HepG2 (cell line): ENCODE data around the gene PROX1. TPM values are rescaled to one million over a fixed set of nuclear protein-coding genes. Genes with fewer than 3 reads are reported as not detected.

ENCODE experiments used
- CEBPB ChIP-seq: IDR thresholded peaks from 2 replicates; pipeline ENCODE4 v1.6.1; 2011; ENCODE audit warnings: low read depth, low read length, improper control_type of control experiment, borderline replicate concordance
- FOXJ3 ChIP-seq: sonication (generic); formaldehyde crosslinking; IDR thresholded peaks from 2 replicates; pipeline ENCODE4 v1.4.0; 2020; ENCODE audit warnings: missing genetic modification reagents, mild to moderate bottlenecking, borderline replicate concordance
- FOXK1 ChIP-seq: sonication (generic); formaldehyde crosslinking; IDR thresholded peaks from 2 replicates; pipeline ENCODE4 v1.4.0; 2020; ENCODE audit warnings: low read depth, missing genetic modification reagents, borderline replicate concordance
- KAT2B ChIP-seq: fragments of 150-350 bp; IDR thresholded peaks from 2 replicates; pipeline ENCODE4 v1.6.1; 2014; ENCODE audit warnings: low read depth, low read length, borderline replicate concordance
- MAX ChIP-seq: IDR thresholded peaks from 2 replicates; pipeline ENCODE4 v1.6.1; 2012; ENCODE audit warnings: inconsistent platforms
- MXD3 ChIP-seq: IDR thresholded peaks from 2 replicates; pipeline ENCODE4 v1.6.1; 2016; ENCODE audit warnings: mild to moderate bottlenecking, missing biosample characterization, missing genetic modification reagents
- RFXAP ChIP-seq: sonication (generic); formaldehyde crosslinking; IDR thresholded peaks from 2 replicates; pipeline ENCODE4 v1.4.0; 2020; ENCODE audit warnings: missing genetic modification reagents, borderline replicate concordance
- RXRA ChIP-seq: sonication (generic); formaldehyde crosslinking; IDR thresholded peaks from 2 replicates; pipeline ENCODE4 v1.5.1; 2020; ENCODE audit warnings: missing genetic modification reagents
- SNAPC5 ChIP-seq: sonication (generic); formaldehyde crosslinking; IDR thresholded peaks from 2 replicates; pipeline ENCODE4 v1.8.1; 2023; ENCODE audit warnings: mild to moderate bottlenecking, missing genetic modification reagents, borderline replicate concordance
- ZBTB21 ChIP-seq: sonication (generic); formaldehyde crosslinking; IDR thresholded peaks from 2 replicates; pipeline ENCODE4 v1.4.0; 2020; ENCODE audit warnings: missing genetic modification reagents
- ZBTB39 ChIP-seq: sonication (generic); formaldehyde crosslinking; IDR thresholded peaks from 2 replicates; pipeline ENCODE4 v1.5.0; 2020; ENCODE audit warnings: missing genetic modification reagents
- ZNF121 ChIP-seq: sonication (generic); formaldehyde crosslinking; IDR thresholded peaks from 2 replicates; pipeline ENCODE4 v1.5.0; 2020; ENCODE audit warnings: mild to moderate bottlenecking, missing genetic modification reagents
- ZNF281 ChIP-seq: sonication (generic); formaldehyde crosslinking; IDR thresholded peaks from 2 replicates; pipeline ENCODE4 v1.4.0; 2020; ENCODE audit warnings: missing genetic modification reagents, borderline replicate concordance
- ZNF282 ChIP-seq: fragments of 450-650 bp; IDR thresholded peaks from 2 replicates; pipeline ENCODE4 v1.6.1; 2018; ENCODE audit not compliant: partially characterized antibody
- ZNF567 ChIP-seq: sonication (generic); formaldehyde crosslinking; IDR thresholded peaks from 2 replicates; pipeline ENCODE4 v1.8.1; 2023; ENCODE audit warnings: mild to moderate bottlenecking, missing genetic modification reagents, borderline replicate concordance
- ZNF619 ChIP-seq: sonication (generic); formaldehyde crosslinking; IDR thresholded peaks from 2 replicates; pipeline ENCODE4 v1.4.0; 2020; ENCODE audit warnings: mild to moderate bottlenecking, missing genetic modification reagents
- ZNF704 ChIP-seq: sonication (generic); formaldehyde crosslinking; IDR thresholded peaks from 2 replicates; pipeline ENCODE4 v1.8.1; 2023; ENCODE audit warnings: mild to moderate bottlenecking, inconsistent platforms, moderate library complexity, missing genetic modification reagents, borderline replicate concordance
- ZNF773 ChIP-seq: sonication (generic); formaldehyde crosslinking; IDR thresholded peaks from 2 replicates; pipeline ENCODE4 v1.4.0; 2020; ENCODE audit warnings: missing genetic modification reagents, borderline replicate concordance
- polyA plus RNA-seq, 8 experiments: library from polyadenylated mRNA; depleted of rRNA in 3 of 8; stranded (reverse) in 7 of 8; unstranded in 1 of 8; fragments of >200 nt; fragmentation: Illumina TruSeq in 4 of 8; extraction: Trizol in 4 of 8; gene quantifications; 2 replicates each; pipeline versions ENCODE4 v1.2.1 to v1.2.3, GENCODE V29; 2011 to 2016; ENCODE audit warnings: low read depth in 4 of 8, missing spikeins in 1 of 8, mixed read lengths in 1 of 8; ENCODE audit not compliant: insufficient read depth in 1 of 8
- total RNA-seq, 5 experiments: library from RNA; depleted of rRNA; stranded (reverse); fragments of >200 nt; fragmentation: Illumina TruSeq; extraction: Trizol; gene quantifications; 2 replicates each; pipeline ENCODE4 v1.2.3, GENCODE V29; 2016; ENCODE audit warnings: low read depth in 1 of 5
- TF ChIP-seq, protein P1 (sequence below): sonication (generic); formaldehyde crosslinking; IDR thresholded peaks from 2 replicates; pipeline ENCODE4 v1.5.1; 2020; ENCODE audit warnings: mild to moderate bottlenecking, missing genetic modification reagents, moderate library complexity
- TF ChIP-seq, protein P2 (sequence below): fragments of 450-650 bp; IDR thresholded peaks from 2 replicates; pipeline ENCODE4 v1.6.1; 2017

PROX1 gene
- total and polyA plus RNA-seq, 2 of the 13 experiments (the other 11 are each of a cell fraction or from before 2014, with no cell fraction given): 12.3 to 30.2 TPM

GRCh38 chr1:213987927-213988506 lies at the start of gene PROX1 (continued):
- TF ChIP-seq ZNF281 (CRISPR knock-in tag) (no peak), ZNF567 (no peak), RFXAP (CRISPR knock-in tag) (no peak), FOXJ3 (no peak), FOXK1 (CRISPR knock-in tag) (no peak), MAX (0 out of 2 replicates have a peak, but pooled peaks have one; percentile 34), ZNF704 (CRISPR knock-in tag) (no peak), SNAPC5 (no peak), ZNF282 (no peak), CEBPB (no peak), ZNF619 (CRISPR knock-in tag) (no peak), ZBTB21 (CRISPR knock-in tag) (peak; percentile 59; the same call in 1 of the 2 replicates), RXRA (CRISPR knock-in tag) (0 out of 2 replicates have a peak, but pooled peaks have one; percentile 19), KAT2B (no peak), ZNF121 (CRISPR knock-in tag) (no peak), ZNF773 (no peak), MXD3 (CRISPR knock-in tag) (peak; percentile 30; the same call in 1 of the 2 replicates), ZBTB39 (CRISPR knock-in tag) (no peak)
- TF ChIP-seq, protein P1, sequence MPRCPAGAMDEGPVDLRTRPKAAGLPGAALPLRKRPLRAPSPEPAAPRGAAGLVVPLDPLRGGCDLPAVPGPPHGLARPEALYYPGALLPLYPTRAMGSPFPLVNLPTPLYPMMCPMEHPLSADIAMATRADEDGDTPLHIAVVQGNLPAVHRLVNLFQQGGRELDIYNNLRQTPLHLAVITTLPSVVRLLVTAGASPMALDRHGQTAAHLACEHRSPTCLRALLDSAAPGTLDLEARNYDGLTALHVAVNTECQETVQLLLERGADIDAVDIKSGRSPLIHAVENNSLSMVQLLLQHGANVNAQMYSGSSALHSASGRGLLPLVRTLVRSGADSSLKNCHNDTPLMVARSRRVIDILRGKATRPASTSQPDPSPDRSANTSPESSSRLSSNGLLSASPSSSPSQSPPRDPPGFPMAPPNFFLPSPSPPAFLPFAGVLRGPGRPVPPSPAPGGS (CRISPR knock-in tag): 0 out of 2 replicates have a peak, but pooled peaks have one; percentile 60
- TF ChIP-seq, protein P2, sequence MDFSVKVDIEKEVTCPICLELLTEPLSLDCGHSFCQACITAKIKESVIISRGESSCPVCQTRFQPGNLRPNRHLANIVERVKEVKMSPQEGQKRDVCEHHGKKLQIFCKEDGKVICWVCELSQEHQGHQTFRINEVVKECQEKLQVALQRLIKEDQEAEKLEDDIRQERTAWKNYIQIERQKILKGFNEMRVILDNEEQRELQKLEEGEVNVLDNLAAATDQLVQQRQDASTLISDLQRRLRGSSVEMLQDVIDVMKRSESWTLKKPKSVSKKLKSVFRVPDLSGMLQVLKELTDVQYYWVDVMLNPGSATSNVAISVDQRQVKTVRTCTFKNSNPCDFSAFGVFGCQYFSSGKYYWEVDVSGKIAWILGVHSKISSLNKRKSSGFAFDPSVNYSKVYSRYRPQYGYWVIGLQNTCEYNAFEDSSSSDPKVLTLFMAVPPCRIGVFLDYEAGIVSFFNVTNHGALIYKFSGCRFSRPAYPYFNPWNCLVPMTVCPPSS: no peak
